ENCODE data around the gene RP9. TPM values are rescaled to one million over a fixed set of nuclear protein-coding genes. Genes with fewer than 3 reads are reported as not detected.

Gene RP9
- total RNA-seq, 2 experiments from 2014 or later = 17.6 to 20.3 TPM

- H3K4me3 ChIP-seq (ENCODE audit: low read length) = no peak overlapping the region
- TF ChIP-seq, protein P1, sequence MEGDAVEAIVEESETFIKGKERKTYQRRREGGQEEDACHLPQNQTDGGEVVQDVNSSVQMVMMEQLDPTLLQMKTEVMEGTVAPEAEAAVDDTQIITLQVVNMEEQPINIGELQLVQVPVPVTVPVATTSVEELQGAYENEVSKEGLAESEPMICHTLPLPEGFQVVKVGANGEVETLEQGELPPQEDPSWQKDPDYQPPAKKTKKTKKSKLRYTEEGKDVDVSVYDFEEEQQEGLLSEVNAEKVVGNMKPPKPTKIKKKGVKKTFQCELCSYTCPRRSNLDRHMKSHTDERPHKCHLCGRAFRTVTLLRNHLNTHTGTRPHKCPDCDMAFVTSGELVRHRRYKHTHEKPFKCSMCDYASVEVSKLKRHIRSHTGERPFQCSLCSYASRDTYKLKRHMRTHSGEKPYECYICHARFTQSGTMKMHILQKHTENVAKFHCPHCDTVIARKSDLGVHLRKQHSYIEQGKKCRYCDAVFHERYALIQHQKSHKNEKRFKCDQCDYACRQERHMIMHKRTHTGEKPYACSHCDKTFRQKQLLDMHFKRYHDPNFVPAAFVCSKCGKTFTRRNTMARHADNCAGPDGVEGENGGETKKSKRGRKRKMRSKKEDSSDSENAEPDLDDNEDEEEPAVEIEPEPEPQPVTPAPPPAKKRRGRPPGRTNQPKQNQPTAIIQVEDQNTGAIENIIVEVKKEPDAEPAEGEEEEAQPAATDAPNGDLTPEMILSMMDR (IDR thresholded peaks at IDR 0.05) = no peak
These were observed 20.1 kb downstream of the RP9 start for GRCh38 chr7:33089142-33089541.

GRCh38 chr7:33087858-33088257 is 21.3 kb downstream of the RP9 start:
- ATAC-seq (ENCODE audit: poor library complexity) = no peak

More at GRCh38 chr7:33089142-33089541, 20.1 kb downstream of the RP9 start:
- no peaks in the 10 kb centered on the region for H3K27me3 Mint-ChIP-seq
- no peaks in the 10 kb centered on the region for H3K4me1 Mint-ChIP-seq (ENCODE audit: low read depth)
- no peaks in the 10 kb centered on the region for H3K9me3 Mint-ChIP-seq
- ATAC-seq (ENCODE audit: poor library complexity) = no peak
- no peak overlapping the region for H3K27ac Mint-ChIP-seq
- intact Hi-C loops (cut with DNase I, micrococcal nuclease) = no loop called here
- DNase-seq = no peak
- H3K4me3 Mint-ChIP-seq = no peak overlapping the region
- H3K36me3 Mint-ChIP-seq (ENCODE audit: low read depth) = peaks cover 19% of the 10 kb centered on the region
- Histone ChIP-seq H3K4me1 (ENCODE audit: insufficient read depth, low read length) (no peaks in the 10 kb centered on the region), H3K36me3 (ENCODE audit: insufficient read depth, low read length) (peaks cover 8% of the 10 kb centered on the region), H3K9me3 (ENCODE audit: control insufficient read depth in 1 of 2, insufficient read depth in 1 of 2, low read length in 2 of 2) (peaks cover 6 to 8% of the 10 kb centered on the region in 2 experiments), H3K27me3 (ENCODE audit: control insufficient read depth in 1 of 2, insufficient read depth in 2 of 2, low read length in 2 of 2) (no peaks in the 10 kb centered on the region), H3K27ac (ENCODE audit: low read depth in 1 of 2, low read length in 2 of 2) (no peak overlapping the region)
- ChIA-PET CTCF (no interaction called here), POLR2A (no interaction called here)

GRCh38 chr7:33087356-33087755 is 21.8 kb downstream of the RP9 start:
- Histone ChIP-seq H3K27ac (ENCODE audit: low read depth in 1 of 2, low read length in 2 of 2) (no peak overlapping the region), H3K4me3 (ENCODE audit: low read length) (no peak overlapping the region), H3K9me3 (ENCODE audit: control insufficient read depth in 1 of 2, insufficient read depth in 1 of 2, low read length in 2 of 2) (peaks cover 6 to 12% of the 10 kb centered on the region in 2 experiments), H3K27me3 (ENCODE audit: control insufficient read depth in 1 of 2, insufficient read depth in 2 of 2, low read length in 2 of 2) (no peaks in the 10 kb centered on the region), H3K36me3 (ENCODE audit: insufficient read depth, low read length) (no peaks in the 10 kb centered on the region), H3K4me1 (ENCODE audit: insufficient read depth, low read length) (no peaks in the 10 kb centered on the region)
- Mint-ChIP-seq H3K36me3 (ENCODE audit: low read depth) (peaks cover 1% of the 10 kb centered on the region), H3K27me3 (no peaks in the 10 kb centered on the region), H3K4me1 (ENCODE audit: low read depth) (no peaks in the 10 kb centered on the region), H3K9me3 (no peaks in the 10 kb centered on the region), H3K27ac (no peak overlapping the region), H3K4me3 (no peak overlapping the region)
- DNase-seq (no peak), ATAC-seq (ENCODE audit: poor library complexity) (no peak)
- intact Hi-C loops (cut with DNase I, micrococcal nuclease) = no loop called here
- ChIA-PET CTCF (no interaction called here), POLR2A (no interaction called here)
- TF ChIP-seq, protein P1 (IDR thresholded peaks at IDR 0.05) = no peak

More at GRCh38 chr7:33087858-33088257, 21.3 kb downstream of the RP9 start:
- ChIA-PET POLR2A (no interaction called here), CTCF (no interaction called here)
- H3K4me1 Mint-ChIP-seq (ENCODE audit: low read depth) = no peaks in the 10 kb centered on the region
- no peak for DNase-seq
- Histone ChIP-seq H3K36me3 (ENCODE audit: insufficient read depth, low read length) (no peaks in the 10 kb centered on the region), H3K27me3 (ENCODE audit: control insufficient read depth in 1 of 2, insufficient read depth in 2 of 2, low read length in 2 of 2) (no peaks in the 10 kb centered on the region), H3K4me3 (ENCODE audit: low read length) (no peak overlapping the region), H3K27ac (ENCODE audit: low read depth in 1 of 2, low read length in 2 of 2) (no peak overlapping the region), H3K9me3 (ENCODE audit: control insufficient read depth in 1 of 2, insufficient read depth in 1 of 2, low read length in 2 of 2) (peaks cover 6 to 12% of the 10 kb centered on the region in 2 experiments), H3K4me1 (ENCODE audit: insufficient read depth, low read length) (no peaks in the 10 kb centered on the region)
- intact Hi-C loops (cut with DNase I, micrococcal nuclease) = no loop called here
- H3K4me3 Mint-ChIP-seq = no peak overlapping the region
- TF ChIP-seq, protein P1 (IDR thresholded peaks at IDR 0.05) = no peak
- H3K9me3 Mint-ChIP-seq = no peaks in the 10 kb centered on the region
- no peaks in the 10 kb centered on the region for H3K27me3 Mint-ChIP-seq
- H3K36me3 Mint-ChIP-seq (ENCODE audit: low read depth) = peaks cover 6% of the 10 kb centered on the region
- no peak overlapping the region for H3K27ac Mint-ChIP-seq
